HG02840 (cell line): ENCODE data around the gene KLHDC10.
A peak's percentile ranks its signal among the peaks of the same experiment; 100 is the strongest.
"Not testable (repeated sequence)": the region's sequence is repeated elsewhere in the genome, so short reads cannot be mapped to it uniquely, and the experiment has no call there.

Experiments used
- ATAC-seq: cut with Tn5 transposase; IDR thresholded peaks from one replicate; pipeline ENCODE4 v1.9.1; 2021; ENCODE audit warnings: mild to moderate bottlenecking, moderate library complexity, moderate number of reproducible peaks; ENCODE audit not compliant: unreplicated experiment, low FRiP score

The KLHDC10 gene

GRCh38 chr7:130139193-130139960 is 69.0 kb downstream of the KLHDC10 start:
- no peak for ATAC-seq

- ATAC-seq = no peak
Measured at GRCh38 chr7:130140551-130141160, 70.3 kb downstream of the KLHDC10 start.

GRCh38 chr7:130141161-130141883 is 71.0 kb downstream of the KLHDC10 start:
- peak; percentile 59 for ATAC-seq

GRCh38 chr7:130141884-130142653 is 71.7 kb downstream of the KLHDC10 start:
- ATAC-seq = no peak

- no peak for ATAC-seq
Measured at GRCh38 chr7:130142654-130143333, 72.5 kb downstream of the KLHDC10 start.

GRCh38 chr7:130143334-130143732 is 73.0 kb downstream of the KLHDC10 start:
- ATAC-seq = no peak

- no peak for ATAC-seq
Measured at GRCh38 chr7:130143986-130144311, 73.6 kb downstream of the KLHDC10 start.

GRCh38 chr7:130144312-130145171 is 74.2 kb downstream of the KLHDC10 start:
- ATAC-seq = no peak

- no peak for ATAC-seq
Measured at GRCh38 chr7:130145424-130146100, 75.2 kb downstream of the KLHDC10 start.

- not testable (repeated sequence) for ATAC-seq
Measured at GRCh38 chr7:130146142-130146541, 75.8 kb downstream of the KLHDC10 start.

GRCh38 chr7:130146693-130147405 is 76.5 kb downstream of the KLHDC10 start:
- ATAC-seq = no peak

GRCh38 chr7:130147710-130148325 is 77.5 kb downstream of the KLHDC10 start:
- ATAC-seq = no peak

GRCh38 chr7:130148561-130148960 is 78.2 kb downstream of the KLHDC10 start:
- ATAC-seq = no peak

GRCh38 chr7:130149281-130150139 is 79.2 kb downstream of the KLHDC10 start:
- ATAC-seq = no peak

GRCh38 chr7:130150587-130150986 is 80.3 kb downstream of the KLHDC10 start:
- ATAC-seq = no peak

GRCh38 chr7:130151591-130152492 is 81.5 kb downstream of the KLHDC10 start:
- no peak for ATAC-seq
